Measurements from ENCODE around the gene SIRT6.
"Not testable (repeated sequence)": the region's sequence is repeated elsewhere in the genome, so short reads cannot be mapped to it uniquely, and the experiment has no call there.

The SIRT6 gene

GRCh38 chr19:4140237-4140711, 42.1 kb downstream of the SIRT6 start:
- no peak overlapping the region; the same call in 1 of the 2 replicates for H3K4me3 ChIP-seq (ENCODE audit: low read depth, low read length)
- no peak for DNase-seq (ENCODE audit: low read depth)
- TF ChIP-seq CTCF (IDR thresholded peaks at IDR 0.05; ENCODE audit: low read depth, low read length, missing control alignments): peak; percentile 83

- no peak overlapping the region for H3K4me3 ChIP-seq (ENCODE audit: low read depth, low read length)
- TF ChIP-seq CTCF (IDR thresholded peaks at IDR 0.05; ENCODE audit: low read depth, low read length, missing control alignments): peak; percentile 96
- no peak for DNase-seq (ENCODE audit: low read depth)
Observed at GRCh38 chr19:4139614-4140236, 42.6 kb downstream of the SIRT6 start.

- no peak for TF ChIP-seq CTCF (IDR thresholded peaks at IDR 0.05; ENCODE audit: low read depth, low read length, missing control alignments)
- DNase-seq (ENCODE audit: low read depth): no peak
- no peak overlapping the region for H3K4me3 ChIP-seq (ENCODE audit: low read depth, low read length)
Observed at GRCh38 chr19:4138445-4138844, 43.9 kb downstream of the SIRT6 start.

GRCh38 chr19:4136680-4137088, 45.7 kb downstream of the SIRT6 start:
- H3K4me3 ChIP-seq (ENCODE audit: low read depth, low read length): no peak overlapping the region
- no peak for TF ChIP-seq CTCF (IDR thresholded peaks at IDR 0.05; ENCODE audit: low read depth, low read length, missing control alignments)
- no peak for DNase-seq (ENCODE audit: low read depth)

- not testable (repeated sequence) for H3K4me3 ChIP-seq (ENCODE audit: low read depth, low read length); DNase-seq (ENCODE audit: low read depth)
Observed at GRCh38 chr19:4135386-4135785, 47.0 kb downstream of the SIRT6 start.

- H3K4me3 ChIP-seq (ENCODE audit: low read depth, low read length): no peak overlapping the region
- no peak for TF ChIP-seq CTCF (IDR thresholded peaks at IDR 0.05; ENCODE audit: low read depth, low read length, missing control alignments)
- no peak for DNase-seq (ENCODE audit: low read depth)
Observed at GRCh38 chr19:4134351-4134750, 48.0 kb downstream of the SIRT6 start.

- DNase-seq (ENCODE audit: low read depth): no peak
- no peak for TF ChIP-seq CTCF (IDR thresholded peaks at IDR 0.05; ENCODE audit: low read depth, low read length, missing control alignments)
- H3K4me3 ChIP-seq (ENCODE audit: low read depth, low read length): no peak overlapping the region
Observed at GRCh38 chr19:4130744-4131438, 51.5 kb downstream of the SIRT6 start.

- not testable (repeated sequence) for H3K4me3 ChIP-seq (ENCODE audit: low read depth, low read length); DNase-seq (ENCODE audit: low read depth)
Observed at GRCh38 chr19:4129050-4129449, 53.3 kb downstream of the SIRT6 start.

- not testable (repeated sequence) for H3K4me3 ChIP-seq (ENCODE audit: low read depth, low read length); DNase-seq (ENCODE audit: low read depth)
Observed at GRCh38 chr19:4127322-4127721, 55.0 kb downstream of the SIRT6 start.
